KOPT-K1 (cell line): ENCODE results near the gene A4GALT.
"Not testable (repeated sequence)": the region's sequence is repeated elsewhere in the genome, so short reads cannot be mapped to it uniquely, and the experiment has no call there.

Experiments
- H3K27ac ChIP-seq: fragments of 200-600 bp; sonication (generic); 2 replicates; pipeline ENCODE4 v1.5.1; 2016; ENCODE audit warnings: antibody characterized with exemption, mild to moderate bottlenecking, low read depth, low read length; ENCODE audit not compliant: poor library complexity, severe bottlenecking
- H3K36me3 ChIP-seq: fragments of 200-600 bp; sonication (generic); 2 replicates; pipeline ENCODE4 v1.5.1; 2017; ENCODE audit warnings: antibody characterized with exemption, mild to moderate bottlenecking, low read length, moderate library complexity; ENCODE audit not compliant: insufficient read depth
- H3K9me3 ChIP-seq: fragments of 200-600 bp; sonication (generic); 2 replicates; pipeline ENCODE4 v1.5.1; 2017; ENCODE audit warnings: antibody characterized with exemption, low read length, mild to moderate bottlenecking; ENCODE audit not compliant: insufficient read depth, poor library complexity, severe bottlenecking

A4GALT gene

DNA sequence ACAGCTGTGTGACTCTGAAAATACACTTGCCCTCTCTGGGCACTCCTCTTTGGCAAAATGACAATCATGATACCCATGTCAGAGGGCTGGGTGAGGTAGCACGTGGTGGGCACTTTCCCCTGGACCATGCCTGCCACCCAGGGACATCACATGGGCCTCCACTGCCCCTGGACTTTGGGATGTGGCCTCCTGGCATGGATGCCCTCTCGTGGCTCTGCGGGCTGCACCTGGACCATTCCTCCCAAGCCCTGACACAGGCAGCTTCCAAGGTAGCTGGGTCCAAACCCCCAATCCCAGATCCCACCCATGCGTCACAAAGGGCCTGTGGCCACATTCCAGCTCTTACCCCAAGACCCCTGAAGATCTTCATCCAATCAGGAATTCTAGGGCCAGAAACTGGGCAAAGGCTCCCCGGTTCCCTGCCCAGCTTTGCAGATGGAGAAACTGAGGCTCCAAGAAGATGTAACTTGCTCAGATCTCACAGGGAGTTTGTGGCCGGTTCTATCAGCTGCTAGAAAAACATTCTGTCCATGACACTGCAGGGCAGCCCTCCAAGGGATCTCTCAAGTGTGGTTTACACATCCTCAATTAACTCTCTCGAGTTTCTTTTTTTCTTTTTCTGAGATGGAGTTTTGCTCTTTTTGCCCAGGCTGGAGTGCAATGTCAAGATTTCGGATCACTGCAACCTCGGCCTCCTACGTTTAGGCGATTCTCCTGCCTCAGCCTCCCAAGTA is 36.0 kb downstream of the A4GALT start:
- H3K27ac ChIP-seq = no peak overlapping the region
- no peaks in the 10 kb centered on the region for H3K36me3 ChIP-seq
- no peaks in the 10 kb centered on the region for H3K9me3 ChIP-seq

DNA sequence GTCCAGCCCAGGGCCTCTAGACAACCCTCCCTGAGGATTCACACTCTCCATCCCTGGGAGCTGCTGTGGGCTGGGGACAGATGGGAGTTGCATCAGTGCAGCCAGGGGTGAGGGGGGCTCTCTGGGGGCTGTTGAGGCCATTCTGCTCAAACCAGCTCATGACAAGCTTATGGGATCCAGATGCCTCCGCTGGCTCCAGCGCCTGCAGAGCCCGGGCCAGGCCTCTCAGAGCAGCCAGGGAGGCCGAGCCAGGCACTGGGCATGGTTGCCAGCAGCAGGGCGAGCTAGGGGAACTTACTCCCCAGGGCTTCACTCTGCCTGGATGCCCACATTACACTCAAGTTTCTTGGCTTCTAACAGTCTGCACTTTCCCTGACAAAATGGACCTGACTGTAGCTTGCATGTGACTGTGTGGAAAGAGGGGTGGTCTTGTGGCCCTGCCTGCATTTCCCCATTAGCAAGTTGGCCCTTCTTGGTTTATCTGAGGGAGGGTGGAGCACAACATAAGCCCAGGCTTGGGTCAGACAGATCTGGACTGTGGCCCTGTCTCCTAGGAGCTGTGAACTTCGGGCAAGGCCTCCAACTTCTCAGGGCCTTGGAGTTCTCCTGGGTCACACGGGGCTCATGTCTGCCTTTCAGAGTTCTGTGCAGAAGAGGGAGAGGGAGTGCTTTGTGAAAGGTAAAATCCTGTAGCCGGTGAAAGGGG is 36.9 kb downstream of the A4GALT start:
- Histone ChIP-seq H3K27ac (no peak overlapping the region), H3K36me3 (no peaks in the 10 kb centered on the region), H3K9me3 (peaks cover 7% of the 10 kb centered on the region)

DNA sequence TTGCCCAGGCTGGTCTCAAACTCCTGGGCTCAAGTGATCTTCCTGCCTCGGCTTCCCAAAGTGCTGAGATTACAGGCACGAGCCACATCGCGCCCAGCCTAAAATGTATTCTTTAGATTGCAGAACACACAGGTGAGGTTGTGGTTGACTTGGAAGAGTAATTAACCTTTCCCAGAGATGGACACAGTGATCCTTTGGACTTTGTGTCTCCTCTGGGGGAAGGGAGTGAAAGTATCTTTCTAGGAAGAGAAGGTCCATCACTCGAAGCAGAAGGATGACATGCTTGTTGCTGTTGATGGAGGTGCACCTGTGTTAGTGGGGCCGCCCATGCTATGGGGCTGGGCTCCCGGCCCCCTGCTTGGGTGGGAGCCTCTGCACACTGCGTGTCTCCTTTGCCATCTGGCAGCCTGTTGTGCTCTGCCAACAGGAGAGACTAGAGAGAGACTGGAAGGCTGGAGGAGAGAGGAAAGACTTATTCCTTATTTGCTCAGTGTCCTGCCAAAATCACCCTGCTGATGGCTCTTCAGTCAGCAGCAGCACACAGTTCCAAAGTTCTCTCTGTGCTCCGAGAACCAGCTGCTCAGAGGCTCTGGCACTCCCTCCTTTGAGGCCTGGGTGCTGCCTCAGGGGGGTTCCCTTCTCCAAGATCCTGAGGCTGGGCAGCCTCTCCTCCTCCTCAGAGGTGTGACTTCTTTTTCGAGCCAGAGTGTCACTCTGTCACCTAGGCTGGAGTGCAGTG is 38.4 kb downstream of the A4GALT start:
- peaks cover 14% of the 10 kb centered on the region for H3K9me3 ChIP-seq
- H3K27ac ChIP-seq = no peak overlapping the region
- no peaks in the 10 kb centered on the region for H3K36me3 ChIP-seq

DNA sequence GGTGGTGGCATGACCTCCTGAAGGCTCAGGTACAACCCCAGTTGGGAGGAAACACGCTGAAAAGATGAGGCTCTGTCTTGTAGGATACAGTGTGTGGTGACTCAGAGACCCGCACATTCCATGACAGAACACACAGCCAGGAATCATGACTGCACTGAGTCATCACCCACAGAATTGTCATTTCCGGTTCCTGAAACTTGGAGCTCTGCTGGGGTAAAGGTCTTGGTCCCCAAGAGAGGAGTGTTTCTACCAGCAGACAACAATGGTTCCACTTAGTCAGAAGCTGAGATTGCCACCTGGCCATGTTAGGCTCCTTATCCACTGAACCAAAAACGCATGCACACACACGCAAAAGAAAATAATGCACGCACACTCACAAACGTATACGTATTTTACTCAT is 40.0 kb downstream of the A4GALT start:
- peaks cover 14% of the 10 kb centered on the region for H3K9me3 ChIP-seq
- no peaks in the 10 kb centered on the region for H3K36me3 ChIP-seq
- no peak overlapping the region for H3K27ac ChIP-seq

DNA sequence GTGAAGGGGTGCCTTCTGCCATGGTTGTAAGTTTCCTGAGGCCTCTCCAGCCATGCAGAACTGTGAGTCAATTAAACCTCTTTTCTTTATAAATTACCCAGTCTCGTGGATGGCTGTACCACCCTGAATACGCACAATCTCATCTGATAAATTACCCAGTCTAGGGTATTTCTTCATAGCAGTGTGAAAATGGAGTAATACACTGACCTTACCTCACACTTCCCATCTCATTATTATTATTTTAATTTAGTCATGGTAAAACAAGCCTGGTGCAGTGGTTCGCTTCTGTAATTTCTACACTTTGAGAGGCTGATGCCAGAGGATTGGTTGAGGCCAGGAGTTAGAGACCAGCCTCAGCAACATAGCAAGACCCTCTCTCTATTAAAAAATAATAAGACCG is 41.0 kb downstream of the A4GALT start:
- no peak overlapping the region for H3K27ac ChIP-seq
- peaks cover 14% of the 10 kb centered on the region for H3K9me3 ChIP-seq
- H3K36me3 ChIP-seq = no peaks in the 10 kb centered on the region

DNA sequence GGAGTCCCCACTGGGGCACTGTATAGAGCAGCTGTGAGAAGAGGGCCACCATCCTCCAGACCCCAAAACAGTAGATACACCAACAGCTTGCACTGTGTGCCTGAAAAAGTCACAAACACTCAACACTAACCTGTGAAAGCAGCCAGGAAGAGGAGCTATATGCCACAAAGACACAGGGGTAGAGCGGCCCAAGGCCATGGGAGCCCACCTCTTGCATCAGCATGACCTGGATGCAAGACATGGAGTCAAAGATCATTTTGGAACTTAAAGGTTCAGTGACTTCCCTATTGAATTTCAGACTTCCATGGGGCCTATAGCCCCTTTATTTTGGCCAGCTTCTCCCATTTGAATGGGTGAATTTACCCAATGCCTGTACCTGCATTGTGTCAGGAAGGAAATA is 41.8 kb downstream of the A4GALT start:
- Histone ChIP-seq H3K36me3 (no peaks in the 10 kb centered on the region), H3K27ac (no peak overlapping the region)

DNA sequence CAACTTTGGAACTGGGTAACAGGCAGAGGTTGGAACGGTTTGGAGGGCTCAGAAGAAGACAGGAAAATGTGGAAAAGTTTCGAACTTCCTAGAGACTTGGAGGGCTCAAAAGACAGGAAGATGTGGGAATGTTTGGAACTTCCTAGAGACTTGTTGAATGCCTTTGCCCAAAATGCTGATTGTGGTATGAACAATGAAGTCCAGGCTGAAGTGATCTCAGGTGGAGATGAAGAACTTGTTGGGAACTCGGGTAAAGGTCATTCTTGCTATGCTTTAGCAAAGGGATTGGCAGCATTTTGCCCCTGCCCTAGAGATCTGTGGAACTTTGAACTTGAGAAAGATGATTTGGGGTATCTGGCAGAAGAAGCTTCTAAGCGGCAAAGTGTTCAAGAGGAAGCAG is 42.7 kb downstream of the A4GALT start:
- H3K27ac ChIP-seq, H3K36me3 ChIP-seq: not testable (repeated sequence)
- peaks cover 14% of the 10 kb centered on the region for H3K9me3 ChIP-seq

More for the DNA sequence above, 41.8 kb downstream of the A4GALT start:
- H3K9me3 ChIP-seq = peaks cover 14% of the 10 kb centered on the region

DNA sequence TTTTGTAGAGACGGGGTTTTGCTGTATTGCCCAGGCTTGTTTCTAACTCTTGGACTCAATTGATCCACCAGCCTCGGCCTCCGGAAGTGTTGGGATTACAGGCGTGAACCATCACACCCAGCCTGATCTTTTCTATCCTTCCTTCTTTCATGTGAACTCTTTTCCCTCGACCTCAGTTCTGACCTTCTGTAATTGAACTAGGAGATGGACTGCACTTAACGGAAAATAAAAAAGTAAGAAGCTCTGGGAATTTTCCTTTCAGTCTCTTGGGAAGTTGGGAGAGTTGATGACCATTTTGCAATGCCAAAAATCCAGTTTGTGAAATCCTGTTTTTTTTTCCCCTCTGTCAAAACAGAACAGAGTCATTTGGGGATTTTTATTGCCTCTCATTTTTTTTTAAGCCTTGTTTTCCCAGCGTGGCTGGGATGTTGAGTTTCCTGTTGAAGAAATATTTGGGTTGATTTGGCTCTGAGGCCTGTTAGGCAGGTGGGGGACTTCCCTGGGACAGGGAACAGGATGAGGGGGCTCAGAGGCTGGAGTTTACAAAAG is 44.5 kb downstream of the A4GALT start:
- Histone ChIP-seq H3K9me3 (peaks cover 14% of the 10 kb centered on the region), H3K36me3 (no peaks in the 10 kb centered on the region), H3K27ac (no peak overlapping the region)

DNA sequence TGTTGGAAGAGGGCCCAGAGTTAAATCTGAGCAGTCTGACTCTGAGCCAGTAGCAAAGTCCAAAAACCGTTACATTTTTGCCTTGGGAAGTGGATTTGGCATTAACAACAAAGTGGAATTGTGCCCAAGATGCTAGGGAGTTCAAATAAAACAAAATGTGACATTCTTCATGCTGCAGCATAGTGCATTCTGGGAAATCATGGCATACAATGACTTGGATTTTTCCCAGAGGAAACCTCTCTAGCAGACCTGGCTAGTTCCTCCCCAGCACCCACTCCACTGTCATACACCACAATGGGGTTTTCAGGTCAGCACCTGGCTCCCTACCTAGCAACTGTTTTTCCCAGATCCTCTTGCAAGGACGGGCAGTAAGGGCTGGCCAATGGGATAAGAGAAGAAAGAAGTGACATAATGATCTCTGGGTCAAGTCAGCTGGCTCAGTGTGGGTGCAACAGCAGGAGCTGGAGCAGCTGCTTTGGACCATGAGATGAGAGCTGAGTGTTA is 46.7 kb downstream of the A4GALT start:
- H3K9me3 ChIP-seq = peaks cover 9% of the 10 kb centered on the region
- no peak overlapping the region for H3K27ac ChIP-seq

DNA sequence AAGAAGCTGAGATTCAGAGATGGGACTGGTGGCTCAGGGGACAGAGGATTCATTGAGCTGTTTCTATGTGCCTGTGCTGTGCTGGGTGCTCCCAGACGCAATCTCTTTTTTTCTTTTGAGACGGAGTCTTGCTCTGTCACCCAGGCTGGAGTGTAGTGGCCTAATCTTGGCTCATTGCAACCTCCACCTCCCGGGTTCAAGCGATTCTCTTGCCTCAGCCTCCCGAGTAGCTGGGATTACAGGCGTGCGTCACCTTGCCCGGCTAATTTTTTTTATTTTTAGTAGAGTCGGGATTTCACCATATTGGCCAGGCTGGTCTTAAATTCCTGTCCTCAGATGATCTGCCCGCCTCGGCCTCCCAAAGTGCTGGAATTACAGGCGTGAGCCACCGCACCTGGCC is 47.6 kb downstream of the A4GALT start:
- H3K27ac ChIP-seq, H3K9me3 ChIP-seq, H3K36me3 ChIP-seq: not testable (repeated sequence)

More for the DNA sequence above, 46.7 kb downstream of the A4GALT start:
- no peaks in the 10 kb centered on the region for H3K36me3 ChIP-seq

DNA sequence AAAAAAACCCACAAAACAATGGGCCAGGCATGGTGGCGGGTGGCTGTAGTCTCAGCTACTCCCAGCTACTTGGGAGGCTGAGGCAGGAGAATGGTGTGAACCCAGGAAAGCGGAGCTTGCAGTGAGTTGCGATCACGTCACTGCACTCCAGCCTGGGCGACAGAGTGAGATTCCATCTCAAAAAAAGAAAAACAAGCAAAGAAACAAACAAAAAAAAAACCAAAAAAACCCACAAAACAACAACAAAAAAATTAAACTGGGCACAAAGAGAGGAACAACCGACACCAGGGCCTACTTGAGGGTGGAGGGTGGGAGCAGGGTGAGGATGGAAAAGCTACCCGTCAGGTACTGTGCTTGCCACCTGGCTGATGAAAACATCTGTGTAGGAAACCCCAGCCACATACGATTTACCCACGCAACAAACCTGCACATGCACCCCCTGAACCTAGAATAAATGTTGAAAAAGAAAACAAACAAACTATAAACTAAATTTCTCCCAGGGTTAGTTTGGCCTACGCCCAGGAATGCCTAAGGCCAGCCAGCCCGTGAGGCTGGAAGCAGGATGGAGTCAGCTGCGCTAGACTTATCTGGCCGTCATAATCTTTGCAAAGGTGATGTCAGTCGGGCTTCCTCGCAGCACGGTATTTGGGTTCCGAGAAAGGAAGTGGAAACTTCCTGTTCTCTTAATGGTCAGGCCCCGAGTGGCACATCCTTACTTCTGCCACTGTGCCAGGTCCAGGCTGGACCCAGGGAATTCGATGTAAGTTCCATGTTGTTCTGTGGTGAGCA is 49.6 kb downstream of the A4GALT start:
- Histone ChIP-seq H3K27ac (no peak overlapping the region), H3K9me3 (no peaks in the 10 kb centered on the region), H3K36me3 (no peaks in the 10 kb centered on the region)

DNA sequence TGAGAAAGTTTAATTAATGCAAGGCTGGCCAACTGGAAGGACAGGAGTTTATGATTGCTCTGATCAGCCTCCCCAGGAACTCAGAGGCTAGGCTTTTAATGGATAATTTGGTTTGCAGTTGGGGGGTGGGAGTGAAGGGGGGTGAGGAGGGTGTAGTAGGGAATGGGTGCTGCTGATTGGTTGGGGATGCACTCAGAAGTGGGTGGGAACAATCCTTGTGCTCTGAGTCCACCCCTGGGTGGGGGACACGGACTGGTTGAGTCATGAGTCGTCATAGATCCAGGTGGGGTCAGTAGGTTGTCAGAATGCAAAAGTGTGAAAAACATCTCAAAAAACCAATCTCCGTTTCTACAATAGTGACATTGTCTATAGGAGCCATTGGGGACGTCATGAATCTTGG is 50.6 kb downstream of the A4GALT start:
- Histone ChIP-seq H3K36me3 (no peaks in the 10 kb centered on the region), H3K9me3 (no peaks in the 10 kb centered on the region), H3K27ac (no peak overlapping the region)

DNA sequence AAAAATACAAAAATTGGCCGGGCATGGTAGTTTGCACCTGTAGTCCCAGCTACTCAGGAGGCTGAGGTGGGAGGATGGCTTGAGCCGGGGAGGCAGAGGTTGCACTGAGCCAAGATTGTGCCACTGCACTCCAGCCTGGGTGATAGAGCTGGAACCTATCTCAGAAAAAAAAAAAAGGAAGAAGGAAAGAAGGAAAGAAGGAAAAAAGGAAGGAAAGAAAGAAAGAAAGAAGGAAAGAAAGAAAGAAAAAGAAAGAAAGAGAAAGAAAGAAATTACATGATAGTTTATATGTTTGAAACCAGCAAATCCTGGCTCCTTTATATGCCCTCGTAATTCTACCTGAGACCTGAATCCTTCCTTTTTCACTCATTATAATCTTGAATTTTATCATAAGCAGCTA is 54.3 kb downstream of the A4GALT start:
- not testable (repeated sequence) for H3K9me3 ChIP-seq, H3K27ac ChIP-seq, H3K36me3 ChIP-seq

DNA sequence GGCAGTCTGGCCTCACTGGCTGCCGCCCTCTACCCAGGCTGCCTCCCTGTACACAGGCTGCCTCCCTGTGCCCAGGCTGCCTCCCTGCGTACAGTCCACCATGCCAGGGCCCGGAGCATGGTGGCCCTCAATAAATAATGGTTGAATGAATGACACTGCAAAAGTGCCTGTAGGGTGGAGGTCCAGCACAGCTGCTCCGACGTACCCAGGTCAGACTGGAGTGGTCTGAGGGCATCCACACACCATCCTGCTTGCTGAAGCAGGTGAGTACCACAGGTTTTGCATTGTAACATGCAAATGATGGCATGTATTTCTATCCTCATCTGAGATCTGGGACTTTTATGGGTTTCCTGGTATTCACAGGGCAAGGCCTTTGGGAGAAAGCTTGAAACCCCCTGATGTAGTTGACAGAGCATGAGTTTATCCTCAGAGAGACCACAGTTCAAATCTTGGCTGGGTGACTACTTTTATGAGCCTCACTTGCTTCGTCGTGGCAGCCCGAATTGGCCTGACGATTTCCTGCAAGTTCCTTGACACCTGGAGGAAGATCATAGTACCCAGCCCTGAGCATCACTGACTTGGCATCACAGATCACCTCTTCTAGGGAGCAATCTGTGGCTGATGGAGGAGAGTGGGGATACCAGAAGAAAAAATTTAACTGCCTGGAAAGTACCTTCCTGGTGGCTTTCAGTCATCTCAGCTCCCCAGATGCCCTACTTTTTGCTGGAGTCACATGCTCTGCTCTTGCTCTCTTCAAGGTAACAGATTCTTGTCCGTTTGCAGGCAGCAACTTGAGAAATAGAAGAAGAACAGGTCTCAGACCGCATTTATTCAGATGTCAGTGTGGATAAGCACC is 55.5 kb downstream of the A4GALT start:
- Histone ChIP-seq H3K9me3 (no peaks in the 10 kb centered on the region), H3K27ac (no peak overlapping the region), H3K36me3 (no peaks in the 10 kb centered on the region)
